Right lobe of liver (tissue), 6 donors: Measurements from ENCODE around the gene PRPF31. TPM values are rescaled to one million over a fixed set of nuclear protein-coding genes. Genes with fewer than 3 reads are reported as not detected.
A peak's percentile ranks its signal among the peaks of the same experiment; 100 is the strongest.

ENCODE experiments used
- ATAC-seq, 4 donors: fragments of 200-7000 bp; cut with Tn5 transposase; one replicate each; pipeline ENCODE4 v1.9.1; 2020; ENCODE audit warnings: mild to moderate bottlenecking in 4 of 4, moderate library complexity in 4 of 4
- DNase-seq, 3 donors: peaks; one replicate each; pipeline ENCODE4 v3.0.0-alpha.2; 2020
- H3K27ac ChIP-seq, 3 donors: fragments of 200-600 bp; one replicate each; pipeline ENCODE4 v1.8.0; 2022
- H3K27me3 ChIP-seq, 2 donors: fragments of 200-600 bp; one replicate each; pipeline ENCODE4 v1.8.0; 2022
- H3K36me3 ChIP-seq, 4 donors: fragments of 200-600 bp; sonication (generic) in 1 of 4; one replicate each; pipeline versions ENCODE4 v1.5.1 to v1.8.0; 2017 to 2022; ENCODE audit warnings: control low read depth in 1 of 4
- H3K4me1 ChIP-seq, 4 donors: fragments of 200-600 bp; sonication (generic) in 1 of 4; one replicate each; pipeline versions ENCODE4 v1.5.1 to v1.8.0; 2017 to 2022; ENCODE audit warnings: control low read depth in 1 of 4
- H3K4me3 ChIP-seq, 3 donors: fragments of 200-600 bp; one replicate each; pipeline ENCODE4 v1.8.0; 2022
- H3K9me3 ChIP-seq, 4 donors: fragments of 200-600 bp; sonication (generic) in 1 of 4; one replicate each; pipeline versions ENCODE4 v1.5.1 to v1.8.0; 2017 to 2022; ENCODE audit warnings: control low read depth in 1 of 4
- POLR2A ChIP-seq: fragments of 450-650 bp; IDR thresholded peaks from one replicate; pipeline ENCODE4 v1.6.1; 2017; ENCODE audit warnings: antibody characterized with exemption, mild to moderate bottlenecking
- WGBS: methylation state at CpG from one replicate; pipeline ENCODE4 v1.1.6; 2018; ENCODE audit warnings: low coverage, low lambda C conversion rate; ENCODE audit not compliant: insufficient coverage; ENCODE audit errors: missing lambda C conversion rate; 5-methylcytosine and 5-hydroxymethylcytosine counted together
- intact Hi-C, 2 donors: fragments of 100-400 bp; cut with DNase I; formaldehyde crosslinking; loops; one replicate each; pipeline versions ENCODE4 v1.11.2 to v1.14.1; 2022
- long read RNA-seq: library from polyadenylated mRNA; unstranded; transcript quantifications from one replicate; pipeline ENCODE4 v2.0.0, GENCODE V29; 2019
- total RNA-seq, 6 experiments: library from RNA; depleted of rRNA in 2 of 6; stranded (reverse); fragments of >200 nt in 2 of 6; fragmentation: NEBNext Ultra II Directional in 3 of 6; extraction: Animal tissue kit (Norgen Biotek cat#: 25700) in 3 of 6; gene quantifications; one replicate each; pipeline versions ENCODE4 v1.1.0 to v1.2.4, GENCODE V29; 2016 to 2023
- TF ChIP-seq, protein P1 (sequence below), 4 donors: fragments of 200-600 bp in 3 of 4; fragments of 450-650 bp in 1 of 4; IDR thresholded peaks; one replicate each; pipeline versions ENCODE4 v1.5.1 to v1.8.0; 2016 to 2022; ENCODE audit warnings: antibody characterized with exemption in 4 of 4, mild to moderate bottlenecking in 2 of 4
- donor health status: DM: no; HTN: yes; CAD: no.
- donor health status: DM: no; HTN: no; CAD: no.
- donor health status: DM: no; HTN: no; CAD: no.
- donor health status: DM: no; HTN: yes; CAD: no.
- donor health status: DM: no; HTN: yes; CAD: no.

PRPF31 gene, protein sequence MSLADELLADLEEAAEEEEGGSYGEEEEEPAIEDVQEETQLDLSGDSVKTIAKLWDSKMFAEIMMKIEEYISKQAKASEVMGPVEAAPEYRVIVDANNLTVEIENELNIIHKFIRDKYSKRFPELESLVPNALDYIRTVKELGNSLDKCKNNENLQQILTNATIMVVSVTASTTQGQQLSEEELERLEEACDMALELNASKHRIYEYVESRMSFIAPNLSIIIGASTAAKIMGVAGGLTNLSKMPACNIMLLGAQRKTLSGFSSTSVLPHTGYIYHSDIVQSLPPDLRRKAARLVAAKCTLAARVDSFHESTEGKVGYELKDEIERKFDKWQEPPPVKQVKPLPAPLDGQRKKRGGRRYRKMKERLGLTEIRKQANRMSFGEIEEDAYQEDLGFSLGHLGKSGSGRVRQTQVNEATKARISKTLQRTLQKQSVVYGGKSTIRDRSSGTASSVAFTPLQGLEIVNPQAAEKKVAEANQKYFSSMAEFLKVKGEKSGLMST
- 10 to 100 TPM; 22.1 to 34.9 (median 27.9) TPM for total RNA-seq
- long read RNA-seq, transcript PRPF31-201 (14 exons, 2,126 nt), result major isoform, 6 of 6 reads
- long read RNA-seq, partial matches to known transcripts, result 0 of 6 reads
- long read RNA-seq, other reads (novel, unspliced or antisense), result 0 of 6 reads

DNA sequence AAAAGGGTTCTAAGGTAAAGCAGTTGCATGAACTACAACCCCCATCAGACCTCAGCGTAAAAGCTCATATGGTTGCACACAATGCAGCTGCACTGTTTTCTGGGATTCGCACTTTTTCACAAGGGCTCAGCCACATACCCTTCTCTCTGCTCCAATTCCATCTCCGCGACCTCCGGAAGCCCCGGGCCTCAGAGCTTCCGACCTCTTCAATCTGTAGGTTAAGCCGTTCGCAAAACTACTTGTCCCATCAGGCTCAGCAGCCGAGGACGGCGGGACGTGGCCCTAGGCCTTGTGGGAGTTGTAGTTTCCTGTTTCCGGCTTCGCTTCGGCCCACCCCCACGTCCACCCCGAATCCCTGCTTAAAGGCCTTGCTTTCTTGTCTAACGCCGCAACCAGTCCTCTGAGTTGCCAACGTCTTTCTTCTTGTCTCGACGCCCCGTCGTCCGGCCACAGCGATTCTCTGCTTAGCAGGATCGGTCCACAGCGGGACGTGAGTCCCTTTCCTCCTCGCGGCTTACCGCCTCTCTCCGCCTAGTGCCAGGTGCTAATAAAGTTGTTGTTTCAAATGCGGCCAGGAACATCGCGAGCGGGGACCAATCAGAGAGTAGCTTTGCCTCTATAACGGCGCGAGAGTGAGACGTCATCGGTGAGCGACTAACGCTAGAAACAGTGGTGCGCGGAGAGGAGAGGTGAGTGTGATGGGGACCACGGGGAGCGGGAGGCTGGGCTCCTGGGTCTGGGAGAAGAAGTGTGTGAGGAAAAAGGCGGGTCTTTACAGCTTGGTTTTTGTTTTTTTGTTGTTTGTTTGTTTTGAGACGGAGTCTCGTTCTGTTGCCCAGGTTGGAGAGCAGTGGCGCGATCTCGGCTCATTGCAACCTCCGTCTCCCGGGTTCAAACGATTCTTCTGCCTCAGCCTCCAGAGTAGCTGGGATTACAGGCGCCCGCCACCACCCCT lies at the start of gene PRPF31, which contains the start of gene TFPT:
Gene PRPF31, plus strand, starts transcription at position 646 of the 955 bp plus-strand sequence. CDS start 2,525 bp downstream, outside the sequence.
Gene TFPT, minus strand, starts transcription at position 549 of the 955 bp plus-strand sequence. Its CDS starts 388 bp downstream, at position 161.
- WGBS, result under 1% methylated on average over 50 of the region's 60 CpGs
- TF ChIP-seq, protein P1, sequence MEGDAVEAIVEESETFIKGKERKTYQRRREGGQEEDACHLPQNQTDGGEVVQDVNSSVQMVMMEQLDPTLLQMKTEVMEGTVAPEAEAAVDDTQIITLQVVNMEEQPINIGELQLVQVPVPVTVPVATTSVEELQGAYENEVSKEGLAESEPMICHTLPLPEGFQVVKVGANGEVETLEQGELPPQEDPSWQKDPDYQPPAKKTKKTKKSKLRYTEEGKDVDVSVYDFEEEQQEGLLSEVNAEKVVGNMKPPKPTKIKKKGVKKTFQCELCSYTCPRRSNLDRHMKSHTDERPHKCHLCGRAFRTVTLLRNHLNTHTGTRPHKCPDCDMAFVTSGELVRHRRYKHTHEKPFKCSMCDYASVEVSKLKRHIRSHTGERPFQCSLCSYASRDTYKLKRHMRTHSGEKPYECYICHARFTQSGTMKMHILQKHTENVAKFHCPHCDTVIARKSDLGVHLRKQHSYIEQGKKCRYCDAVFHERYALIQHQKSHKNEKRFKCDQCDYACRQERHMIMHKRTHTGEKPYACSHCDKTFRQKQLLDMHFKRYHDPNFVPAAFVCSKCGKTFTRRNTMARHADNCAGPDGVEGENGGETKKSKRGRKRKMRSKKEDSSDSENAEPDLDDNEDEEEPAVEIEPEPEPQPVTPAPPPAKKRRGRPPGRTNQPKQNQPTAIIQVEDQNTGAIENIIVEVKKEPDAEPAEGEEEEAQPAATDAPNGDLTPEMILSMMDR (IDR thresholded peaks at IDR 0.05), result no peak
- peak; percentile 56 for TF ChIP-seq POLR2A
- peaks cover 0 to 23% (median 6%) of the 10 kb centered on the region in 4 donors for H3K36me3 ChIP-seq
- DNase-seq (peak; percentile 95 to 97 (median 95)), ATAC-seq (peak; percentile 93 to 98 (median 96))
- H3K27ac ChIP-seq, result peak within 1 kb of the TSS; percentile 80 to 93 (median 86)
- no peaks in the 10 kb centered on the region for H3K27me3 ChIP-seq
- intact Hi-C loops, result no loop called here
- H3K9me3 ChIP-seq, result no peaks in the 10 kb centered on the region
- peaks cover 0 to 19% (median 7%) of the 10 kb centered on the region in 4 donors for H3K4me1 ChIP-seq
- H3K4me3 ChIP-seq, result peak within 1 kb of the TSS; percentile 83 to 94 (median 84)

DNA sequence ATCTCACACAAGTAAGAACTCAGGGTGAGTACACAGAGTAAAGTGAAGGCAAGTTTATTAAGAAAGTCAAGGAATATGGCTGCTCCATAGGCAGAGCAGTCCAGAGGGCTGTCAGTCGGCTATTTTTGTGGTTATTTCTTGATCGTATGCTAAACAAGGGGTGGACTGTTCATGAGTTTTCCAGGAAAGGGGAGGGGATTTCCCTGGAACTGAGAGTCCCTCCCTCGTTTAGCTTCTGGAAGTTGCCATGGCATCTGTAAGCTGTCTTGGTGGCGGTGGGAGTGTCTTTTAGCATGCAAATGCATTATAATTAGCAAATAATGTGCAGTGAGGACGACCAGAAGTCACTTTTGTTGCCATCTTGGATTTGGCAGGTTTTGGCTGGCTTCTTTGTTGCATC lies 46.1 kb upstream of the PRPF31 start:
- DNase-seq (no peak), ATAC-seq (no peak)
- H3K36me3 ChIP-seq, result no peaks in the 10 kb centered on the region
- intact Hi-C loops, result no loop called here
- no peak for TF ChIP-seq POLR2A
- TF ChIP-seq, protein P1 (IDR thresholded peaks at IDR 0.05), result no peak
- no peaks in the 10 kb centered on the region for H3K27me3 ChIP-seq
- 49% methylated on average over 5 of the region's 5 CpGs for WGBS
- H3K9me3 ChIP-seq, result peaks cover 0 to 7% (median 0%) of the 10 kb centered on the region in 4 donors
- no peaks in the 10 kb centered on the region for H3K4me1 ChIP-seq
- no peak overlapping the region for H3K4me3 ChIP-seq
- no peak overlapping the region for H3K27ac ChIP-seq

DNA sequence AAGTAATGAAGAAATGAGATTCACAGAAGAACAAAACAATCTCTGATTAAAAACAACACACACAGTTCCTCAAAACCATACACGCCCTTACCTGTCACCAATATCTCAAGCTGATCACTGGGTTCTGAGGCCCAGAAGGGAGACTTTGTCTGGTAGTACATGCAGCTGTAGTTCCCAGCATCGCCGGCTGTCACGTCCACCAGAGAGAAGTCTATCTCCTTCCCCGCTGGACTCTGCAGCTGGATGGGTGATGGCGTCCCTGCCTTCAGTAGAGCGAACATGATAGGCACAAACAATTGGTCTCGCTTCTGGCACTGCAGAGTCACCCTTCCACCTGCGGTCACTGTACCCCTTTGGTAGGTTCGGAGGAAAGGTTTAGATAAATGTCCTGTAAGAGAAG lies 41.7 kb upstream of the PRPF31 start:
- H3K9me3 ChIP-seq, result peaks cover 0 to 7% (median 0%) of the 10 kb centered on the region in 4 donors
- no peak for ATAC-seq
- TF ChIP-seq POLR2A, result no peak
- TF ChIP-seq, protein P1 (IDR thresholded peaks at IDR 0.05), result no peak
- WGBS, result 68% methylated on average over 3 of the region's 10 CpGs
- intact Hi-C loops, result no loop called here
- no peak for DNase-seq
- no peaks in the 10 kb centered on the region for H3K4me1 ChIP-seq
- H3K27me3 ChIP-seq, result no peaks in the 10 kb centered on the region
- H3K36me3 ChIP-seq, result no peaks in the 10 kb centered on the region
- H3K4me3 ChIP-seq, result no peak overlapping the region
- H3K27ac ChIP-seq, result no peak overlapping the region

DNA sequence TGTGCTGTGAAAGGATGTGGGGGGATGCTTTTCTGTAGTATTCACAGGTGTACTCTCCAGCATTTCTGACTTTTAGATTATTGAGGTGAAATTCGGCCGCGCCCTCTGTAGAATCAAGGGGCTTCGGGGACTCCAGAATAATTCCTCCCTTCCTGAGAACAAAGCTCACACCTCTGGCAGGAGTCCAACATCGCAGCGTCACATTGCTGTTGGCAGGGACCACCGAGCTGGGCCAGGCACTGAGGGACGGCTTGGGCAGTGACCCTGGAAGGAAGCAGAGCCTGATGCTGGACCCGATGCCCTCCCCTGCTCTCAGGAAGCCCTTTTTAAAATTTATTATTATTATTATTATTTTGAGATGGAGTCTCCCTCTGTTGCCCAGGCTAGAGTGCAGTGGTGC lies 40.7 kb upstream of the PRPF31 start:
- Histone ChIP-seq H3K4me3 (no peak overlapping the region), H3K4me1 (no peaks in the 10 kb centered on the region), H3K27ac (no peak overlapping the region), H3K36me3 (no peaks in the 10 kb centered on the region), H3K27me3 (no peaks in the 10 kb centered on the region), H3K9me3 (no peaks in the 10 kb centered on the region)
- WGBS, result 63% methylated on average over 9 of the region's 9 CpGs
- ATAC-seq, result no peak
- intact Hi-C loops, result no loop called here
- no peak for DNase-seq
- no peak for TF ChIP-seq POLR2A
- TF ChIP-seq, protein P1 (IDR thresholded peaks at IDR 0.05), result no peak
